Stomach smooth muscle (tissue), 2 donors: Measurements from ENCODE around the gene FXYD7.
"Not testable (repeated sequence)": the region's sequence is repeated elsewhere in the genome, so short reads cannot be mapped to it uniquely, and the experiment has no call there.

ENCODE experiments used
- H3K27ac ChIP-seq: one replicate; pipeline ENCODE4 v1.7.0; 2013; ENCODE audit warnings: mild to moderate bottlenecking, low read length, inconsistent platforms
- H3K27me3 ChIP-seq, 2 donors: one replicate each; pipeline ENCODE4 v1.7.0; 2013; ENCODE audit warnings: low read length in 2 of 2; ENCODE audit not compliant: insufficient read depth in 2 of 2, control insufficient read depth in 1 of 2
- H3K36me3 ChIP-seq, 2 donors: one replicate each; pipeline ENCODE4 v1.7.0; 2013; ENCODE audit warnings: low read length in 2 of 2; ENCODE audit not compliant: control insufficient read depth in 2 of 2, insufficient read depth in 2 of 2
- H3K4me1 ChIP-seq: one replicate; pipeline ENCODE4 v1.7.0; 2013; ENCODE audit warnings: low read length; ENCODE audit not compliant: control insufficient read depth, insufficient read depth
- H3K4me3 ChIP-seq, 2 donors: one replicate each; pipeline ENCODE4 v1.7.0; 2013; ENCODE audit warnings: low read length in 2 of 2
- H3K9ac ChIP-seq, 2 donors: one replicate each; pipeline ENCODE4 v1.7.0; 2013; ENCODE audit warnings: low read length in 2 of 2, mild to moderate bottlenecking in 1 of 2
- H3K9me3 ChIP-seq, 2 donors: one replicate each; pipeline ENCODE4 v1.7.0; 2013; ENCODE audit warnings: low read length in 2 of 2; ENCODE audit not compliant: control insufficient read depth in 2 of 2
- donor health status: healthy.
- donor health status: Pancreatic carcinoma.

FXYD7 gene

DNA sequence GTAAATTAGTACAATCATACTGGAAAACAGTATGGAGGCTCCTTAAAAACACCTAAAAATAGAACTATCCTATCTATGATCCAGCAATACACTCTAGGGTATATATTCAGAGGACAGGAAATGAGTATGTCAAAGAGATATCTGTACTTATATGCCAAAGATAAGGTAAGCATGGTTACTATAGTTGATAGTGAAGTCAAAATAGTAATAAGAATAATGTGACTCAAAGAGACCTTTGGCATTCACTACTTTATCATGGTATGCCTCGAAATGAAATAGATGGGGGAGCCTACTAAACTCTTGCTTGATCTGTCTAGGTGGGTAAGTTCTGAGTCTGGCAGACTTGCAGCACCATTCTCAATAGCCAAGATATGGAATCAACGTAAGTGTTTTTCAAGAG, 41.8 kb downstream of the FXYD7 start:
- H3K27me3 ChIP-seq, result no peaks in the 10 kb centered on the region
- H3K4me3 ChIP-seq, result no peak overlapping the region
- H3K9ac ChIP-seq, result no peak overlapping the region
- no peak overlapping the region for H3K27ac ChIP-seq
- no peaks in the 10 kb centered on the region for H3K4me1 ChIP-seq
- H3K9me3 ChIP-seq, result peaks cover 0 to 3% of the 10 kb centered on the region in 2 donors
- no peaks in the 10 kb centered on the region for H3K36me3 ChIP-seq

DNA sequence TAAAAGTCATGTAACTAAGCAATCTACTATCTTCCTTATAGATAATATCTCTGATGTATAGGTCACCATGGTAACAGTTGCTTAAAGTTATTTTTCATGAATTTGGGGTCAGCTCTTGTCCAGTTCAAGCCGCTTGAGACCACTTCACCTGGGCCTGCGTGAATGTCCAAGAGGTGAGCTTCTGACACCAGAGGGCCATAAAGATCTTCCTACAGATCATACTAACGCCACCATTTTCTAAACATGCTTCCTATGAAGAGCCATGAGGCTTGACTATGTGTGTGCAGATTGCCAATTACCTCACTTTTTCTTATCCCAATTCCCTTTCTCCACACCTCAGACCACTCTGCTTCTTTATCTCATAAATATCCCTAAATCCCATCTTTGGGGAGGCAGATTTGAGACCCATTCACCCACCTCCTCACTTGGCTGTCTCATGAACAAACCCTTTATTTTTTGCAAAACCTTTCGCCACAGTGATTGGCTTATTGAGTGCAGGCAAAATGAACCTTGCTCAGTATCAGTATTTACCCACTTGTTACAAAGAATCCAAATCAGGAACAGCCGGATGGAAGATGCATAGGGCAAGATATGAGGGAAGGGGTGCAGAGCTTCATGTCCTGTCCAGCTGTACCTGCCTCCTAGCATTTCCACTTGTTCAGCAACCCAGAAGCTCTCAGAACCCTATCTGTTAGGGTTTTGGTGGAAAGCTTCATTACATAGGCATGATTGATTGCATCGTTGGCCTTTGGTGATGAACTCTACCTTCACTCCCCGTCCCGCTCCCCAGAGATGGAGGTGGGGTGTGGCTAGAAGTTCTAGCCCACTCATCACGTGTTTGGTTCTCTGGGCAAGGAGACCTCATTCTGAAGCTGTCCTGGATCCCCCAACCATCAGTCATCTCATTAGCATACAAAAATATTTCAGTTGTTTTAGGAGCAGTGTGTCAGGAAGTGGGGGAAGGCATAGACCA, 51.2 kb downstream of the FXYD7 start:
- no peak overlapping the region for H3K4me3 ChIP-seq
- H3K4me1 ChIP-seq, result no peaks in the 10 kb centered on the region
- H3K36me3 ChIP-seq, result no peaks in the 10 kb centered on the region
- H3K9ac ChIP-seq, result no peak overlapping the region
- no peak overlapping the region for H3K27ac ChIP-seq
- peaks cover 0 to 5% of the 10 kb centered on the region in 2 donors for H3K27me3 ChIP-seq
- peaks cover 0 to 3% of the 10 kb centered on the region in 2 donors for H3K9me3 ChIP-seq

DNA sequence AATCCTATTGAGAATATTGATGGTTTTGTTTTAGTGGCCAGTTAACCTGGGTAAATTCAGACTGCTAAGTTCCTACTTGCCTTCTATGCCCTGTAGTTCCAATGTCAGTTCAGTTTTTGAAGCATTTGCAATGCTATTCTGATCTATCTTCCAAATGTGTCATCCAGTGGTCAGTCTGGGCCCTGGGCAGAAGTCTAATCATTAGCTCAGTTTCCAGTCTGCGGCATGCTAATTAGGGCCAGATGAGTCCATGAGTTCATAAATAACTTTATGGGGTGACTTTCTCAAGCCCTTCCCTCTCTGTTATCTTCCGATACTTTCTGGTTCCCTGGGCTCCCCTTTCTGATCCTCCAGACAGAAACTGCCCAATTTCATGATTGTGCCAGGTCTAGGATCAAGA, 52.8 kb downstream of the FXYD7 start:
- Histone ChIP-seq H3K4me1 (no peaks in the 10 kb centered on the region), H3K27me3 (peaks cover 0 to 7% of the 10 kb centered on the region in 2 donors), H3K9me3 (peaks cover 0 to 3% of the 10 kb centered on the region in 2 donors), H3K9ac (no peak overlapping the region), H3K27ac (no peak overlapping the region), H3K4me3 (no peak overlapping the region), H3K36me3 (no peaks in the 10 kb centered on the region)

DNA sequence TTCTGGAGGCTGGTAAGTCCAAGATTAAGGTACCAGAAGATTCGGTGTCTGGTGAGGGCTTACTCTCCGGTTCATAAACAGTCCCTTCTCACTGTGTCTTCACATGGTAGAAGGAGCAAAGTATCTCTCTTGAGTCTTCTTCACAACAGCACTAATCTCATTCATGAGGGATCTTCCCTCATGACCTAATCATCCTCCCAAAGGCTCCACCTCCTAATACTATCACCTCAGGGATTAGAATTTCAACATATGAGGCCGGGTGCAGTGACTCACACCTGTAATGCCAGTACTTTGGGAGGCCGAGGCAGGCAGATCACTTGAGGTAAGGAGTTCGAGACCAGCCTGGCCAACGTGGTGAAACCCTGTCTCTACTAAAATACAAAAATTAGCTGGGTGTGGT, 53.8 kb downstream of the FXYD7 start:
- H3K9ac ChIP-seq, H3K9me3 ChIP-seq, H3K36me3 ChIP-seq, H3K27ac ChIP-seq, H3K4me3 ChIP-seq, H3K27me3 ChIP-seq, H3K4me1 ChIP-seq: not testable (repeated sequence)

DNA sequence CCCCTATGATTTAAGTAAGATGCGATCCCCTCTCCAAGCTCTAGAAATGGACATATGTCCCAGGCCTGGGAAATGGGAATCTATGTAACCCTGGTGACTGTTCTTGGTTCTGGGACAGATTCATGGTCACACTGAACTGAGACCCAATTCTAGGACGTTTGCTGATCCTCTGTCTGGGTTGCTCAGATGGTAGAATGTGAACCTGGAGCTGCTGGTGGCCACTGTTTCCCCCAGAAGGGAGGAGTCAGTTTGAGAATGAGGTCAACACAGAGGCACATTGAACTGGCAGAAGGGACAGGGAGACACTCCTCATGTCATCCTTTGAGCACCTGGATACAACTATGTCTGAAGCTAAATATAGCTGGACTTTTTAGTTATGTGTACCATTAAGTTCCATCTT, 56.4 kb downstream of the FXYD7 start:
- Histone ChIP-seq H3K4me1 (no peaks in the 10 kb centered on the region), H3K36me3 (no peaks in the 10 kb centered on the region), H3K4me3 (no peak overlapping the region), H3K27ac (no peak overlapping the region), H3K9me3 (no peaks in the 10 kb centered on the region), H3K27me3 (peaks cover 0 to 9% of the 10 kb centered on the region in 2 donors), H3K9ac (no peak overlapping the region)

DNA sequence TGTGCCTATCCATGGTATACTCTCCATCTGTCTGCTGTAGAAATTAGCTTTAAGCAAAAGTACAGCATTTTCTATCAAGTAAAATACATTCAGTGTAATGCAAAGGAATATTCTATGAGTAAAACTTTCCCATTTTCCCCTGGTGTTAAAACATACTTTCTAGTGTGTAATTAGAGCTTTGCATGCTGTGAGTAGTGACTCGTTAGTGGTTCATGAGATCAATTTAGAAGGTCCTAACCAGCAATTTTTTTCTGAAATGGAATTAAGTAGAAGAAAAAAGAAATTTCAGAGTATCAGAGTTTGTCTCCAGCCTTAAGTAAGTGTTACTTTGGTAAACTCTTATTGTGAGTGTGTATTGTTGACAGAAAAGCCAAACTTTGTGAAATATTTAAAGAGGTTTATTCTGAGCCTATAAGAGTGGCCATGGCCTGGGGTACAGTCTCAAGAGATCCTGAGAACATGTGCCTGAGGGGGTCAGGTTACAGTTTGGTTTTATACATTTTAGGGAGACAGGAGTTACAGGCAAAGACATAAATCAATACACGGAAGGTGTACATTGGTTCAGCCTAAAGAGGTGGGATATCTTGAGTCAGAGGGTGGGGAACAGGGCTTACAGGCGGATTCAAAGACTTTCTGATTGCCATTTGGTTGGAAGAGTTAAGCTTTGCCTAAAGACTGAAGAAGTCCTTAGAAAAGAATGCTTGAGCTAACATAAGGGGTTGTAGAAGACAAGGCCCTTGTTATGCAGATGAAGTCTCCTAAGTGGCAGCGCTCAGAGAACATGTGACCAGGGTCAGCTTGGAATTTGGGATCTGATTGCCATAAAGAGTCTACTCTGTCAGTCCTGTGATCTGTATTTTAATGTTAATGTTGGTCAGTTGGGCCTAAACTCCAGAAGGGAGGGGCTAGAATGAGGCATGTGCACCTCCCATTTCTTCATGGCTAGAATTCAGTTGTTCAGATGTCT, 60.0 kb downstream of the FXYD7 start:
- Histone ChIP-seq H3K27ac (no peak overlapping the region), H3K9me3 (no peaks in the 10 kb centered on the region), H3K4me1 (no peaks in the 10 kb centered on the region)

More for the DNA sequence above, 60.0 kb downstream of the FXYD7 start:
- Histone ChIP-seq H3K4me3 (no peak overlapping the region), H3K27me3 (peaks cover 0 to 13% of the 10 kb centered on the region in 2 donors), H3K36me3 (no peaks in the 10 kb centered on the region), H3K9ac (no peak overlapping the region)
